ENCODE measurements around the gene STX4.
"Not testable (repeated sequence)": the region's sequence is repeated elsewhere in the genome, so short reads cannot be mapped to it uniquely, and the experiment has no call there.

The STX4 gene

GRCh38 chr16:30998852-30999761 lies 34.3 kb upstream of the STX4 start:
- DNase-seq, result no peak

GRCh38 chr16:31000671-31001382 lies 32.5 kb upstream of the STX4 start:
- no peak for DNase-seq

GRCh38 chr16:31001507-31002249 lies 31.7 kb upstream of the STX4 start:
- no peak for DNase-seq

- no peak for DNase-seq
Measured at GRCh38 chr16:31002250-31002700, 31.1 kb upstream of the STX4 start.

GRCh38 chr16:31002862-31003341 lies 30.5 kb upstream of the STX4 start:
- DNase-seq, result no peak

GRCh38 chr16:31003744-31004143 lies 29.6 kb upstream of the STX4 start:
- DNase-seq, result no peak

- no peak for DNase-seq
Measured at GRCh38 chr16:31004658-31005057, 28.7 kb upstream of the STX4 start.

GRCh38 chr16:31005350-31006085 lies 27.8 kb upstream of the STX4 start:
- no peak for DNase-seq

GRCh38 chr16:31006086-31006385 lies 27.3 kb upstream of the STX4 start:
- DNase-seq, result no peak

- DNase-seq, result no peak
Measured at GRCh38 chr16:31006589-31006988, 26.8 kb upstream of the STX4 start.

- no peak for DNase-seq
Measured at GRCh38 chr16:31007684-31008083, 25.7 kb upstream of the STX4 start.

- DNase-seq, result peak; percentile 75
Measured at GRCh38 chr16:31008149-31008548, 25.2 kb upstream of the STX4 start.

- DNase-seq, result no peak
Measured at GRCh38 chr16:31008551-31008950, 24.8 kb upstream of the STX4 start.

- DNase-seq, result no peak
Measured at GRCh38 chr16:31009120-31009519, 24.2 kb upstream of the STX4 start.

GRCh38 chr16:31009894-31010584 lies 23.3 kb upstream of the STX4 start:
- DNase-seq, result no peak

- no peak for DNase-seq
Measured at GRCh38 chr16:31010585-31011325, 22.6 kb upstream of the STX4 start, which contains the start of gene STX1B. TSS of gene STX1B (minus strand) at chr16:31010638. CDS start at chr16:31010396, 242 bp downstream.

- DNase-seq, result not testable (repeated sequence)
Measured at GRCh38 chr16:31011815-31012214, 21.5 kb upstream of the STX4 start.

- DNase-seq, result not testable (repeated sequence)
Measured at GRCh38 chr16:31013292-31013691, 20.1 kb upstream of the STX4 start.

GRCh38 chr16:31016018-31016417 lies 17.3 kb upstream of the STX4 start:
- no peak for DNase-seq

- DNase-seq, result not testable (repeated sequence)
Measured at GRCh38 chr16:31017756-31018155, 15.6 kb upstream of the STX4 start.

- DNase-seq, result no peak
Measured at GRCh38 chr16:31020536-31020935, 12.8 kb upstream of the STX4 start.
